GM23338 (cell line): Measurements from ENCODE around the gene FHIT. TPM values are rescaled to one million over a fixed set of nuclear protein-coding genes. Genes with fewer than 3 reads are reported as not detected.
A peak's percentile ranks its signal among the peaks of the same experiment; 100 is the strongest.

Source experiments
- ATAC-seq: fragments of 200-7000 bp; cut with Tn5 transposase; 3 replicates; pipeline ENCODE4 v1.9.1; 2020
- DNase-seq: peaks from one replicate; pipeline ENCODE4 v3.0.0-alpha.2; 2015; ENCODE audit warnings: low spot score
- H2AFZ ChIP-seq: fragments of 200-600 bp; sonication (generic); 2 replicates; pipeline ENCODE4 v1.8.0; 2016; ENCODE audit warnings: antibody characterized with exemption, mild to moderate bottlenecking, moderate library complexity
- H3F3A ChIP-seq: fragments of 200-600 bp; sonication (generic); replicated peaks from 2 replicates; pipeline ENCODE4 v1.8.0; 2017; ENCODE audit warnings: antibody characterized with exemption, mixed run types, low read depth
- H3K27ac ChIP-seq: fragments of 200-600 bp; sonication (generic); 2 replicates; pipeline ENCODE4 v1.6.1; 2016; ENCODE audit warnings: low read depth
- H3K27me3 ChIP-seq: fragments of 200-600 bp; sonication (generic); 2 replicates; pipeline ENCODE4 v1.8.0; 2016; ENCODE audit warnings: mild to moderate bottlenecking, mixed run types, moderate library complexity; ENCODE audit not compliant: insufficient read depth
- H3K36me3 ChIP-seq: fragments of 200-600 bp; sonication (generic); 2 replicates; pipeline ENCODE4 v1.8.0; 2016; ENCODE audit warnings: mild to moderate bottlenecking; ENCODE audit not compliant: insufficient read depth
- H3K4me1 ChIP-seq: fragments of 200-600 bp; sonication (generic); 2 replicates; pipeline ENCODE4 v1.8.0; 2016; ENCODE audit warnings: mild to moderate bottlenecking, moderate library complexity; ENCODE audit not compliant: insufficient read depth
- H3K4me2 ChIP-seq: fragments of 200-600 bp; sonication (generic); 2 replicates; pipeline ENCODE4 v1.7.1; 2017; ENCODE audit warnings: mixed run types
- H3K4me3 ChIP-seq: fragments of 200-600 bp; sonication (generic); 2 replicates; pipeline ENCODE4 v1.6.1; 2016; ENCODE audit warnings: mixed run types
- H3K79me2 ChIP-seq: fragments of 200-600 bp; sonication (generic); replicated peaks from 2 replicates; pipeline ENCODE4 v1.8.0; 2017; ENCODE audit warnings: mild to moderate bottlenecking; ENCODE audit not compliant: insufficient read depth
- H3K9me2 ChIP-seq: fragments of 200-600 bp; sonication (generic); 2 replicates; pipeline ENCODE4 v1.8.0; 2017; ENCODE audit not compliant: insufficient read depth
- H4K20me1 ChIP-seq: fragments of 200-600 bp; sonication (generic); replicated peaks from 2 replicates; pipeline ENCODE4 v1.8.0; 2017; ENCODE audit warnings: mild to moderate bottlenecking; ENCODE audit not compliant: insufficient read depth
- H3K27ac Mint-ChIP-seq: 2 replicates; pipeline ENCODE4 v1.8.0; 2020; ENCODE audit warnings: inconsistent platforms, mild to moderate bottlenecking, moderate library complexity, mixed read lengths
- H3K27me3 Mint-ChIP-seq: 3 replicates; pipeline ENCODE4 v1.8.0; 2022; ENCODE audit warnings: low read depth, mild to moderate bottlenecking, moderate library complexity, mixed read lengths, inconsistent platforms; ENCODE audit not compliant: insufficient read depth, poor library complexity
- H3K36me3 Mint-ChIP-seq: 3 replicates; pipeline ENCODE4 v1.8.0; 2021; ENCODE audit warnings: low read depth, mild to moderate bottlenecking, inconsistent platforms, moderate library complexity, mixed read lengths
- H3K4me1 Mint-ChIP-seq: 3 replicates; pipeline ENCODE4 v1.8.0; 2020; ENCODE audit warnings: mild to moderate bottlenecking, inconsistent platforms, mixed read lengths
- H3K4me3 Mint-ChIP-seq: 3 replicates; pipeline ENCODE4 v1.8.0; 2021; ENCODE audit warnings: moderate library complexity, mild to moderate bottlenecking, inconsistent platforms, mixed read lengths
- H3K9me3 Mint-ChIP-seq: 3 replicates; pipeline ENCODE4 v1.8.0; 2020; ENCODE audit warnings: moderate library complexity, mild to moderate bottlenecking, inconsistent platforms, mixed read lengths
- CREB1 ChIP-seq: fragments of 250-450 bp; sonication (Bioruptor Pico); IDR thresholded peaks from 2 replicates; pipeline ENCODE4 v1.5.0; 2020; ENCODE audit warnings: low read depth, mild to moderate bottlenecking, moderate library complexity
- CTCF ChIP-seq, 2 experiments: fragments of 200-600 bp in 1 of 2; sonication (generic) in 1 of 2; conservative IDR thresholded peaks; 2 replicates each; pipeline versions ENCODE4 v1.5.1 to v1.6.1; 2016 to 2017; ENCODE audit warnings: antibody characterized with exemption in 2 of 2, low read depth in 2 of 2, mild to moderate bottlenecking in 2 of 2, moderate library complexity in 1 of 2
- ETS1 ChIP-seq: IDR thresholded peaks from 2 replicates; pipeline ENCODE4 v1.6.1; 2016; ENCODE audit warnings: antibody characterized with exemption
- EZH2 ChIP-seq: fragments of 200-600 bp; sonication (generic); IDR thresholded peaks from one replicate; pipeline ENCODE4 v1.8.0; 2017; ENCODE audit warnings: antibody characterized with exemption, mild to moderate bottlenecking, low read depth; ENCODE audit not compliant: unreplicated experiment
- EZH2phosphoT487 ChIP-seq: fragments of 200-600 bp; sonication (generic); IDR thresholded peaks from one replicate; pipeline ENCODE4 v1.8.1; 2018; ENCODE audit warnings: antibody characterized with exemption; ENCODE audit not compliant: unreplicated experiment
- JUNB ChIP-seq: IDR thresholded peaks from one replicate; pipeline ENCODE4 v1.6.1; 2016; ENCODE audit warnings: antibody characterized with exemption; ENCODE audit not compliant: unreplicated experiment
- NANOG ChIP-seq: IDR thresholded peaks from 2 replicates; pipeline ENCODE4 v1.6.1; 2016; ENCODE audit warnings: antibody characterized with exemption, borderline replicate concordance
- POLR2AphosphoS5 ChIP-seq: IDR thresholded peaks from 2 replicates; pipeline ENCODE4 v1.6.1; 2016; ENCODE audit warnings: antibody characterized with exemption, low read depth
- STAT1 ChIP-seq: IDR thresholded peaks from one replicate; pipeline ENCODE4 v1.6.1; 2016; ENCODE audit warnings: antibody characterized with exemption; ENCODE audit not compliant: unreplicated experiment
- ZNF114 ChIP-seq: fragments of 250-450 bp; sonication (Bioruptor Pico); IDR thresholded peaks from 2 replicates; pipeline ENCODE4 v1.5.0; 2020; ENCODE audit warnings: mild to moderate bottlenecking, moderate library complexity
- ZNF331 ChIP-seq: fragments of 250-450 bp; sonication (Bioruptor Pico); IDR thresholded peaks from 2 replicates; pipeline ENCODE4 v1.5.0; 2020; ENCODE audit warnings: low read depth, mild to moderate bottlenecking, moderate library complexity
- polyA plus RNA-seq: library from polyadenylated mRNA; unstranded; fragments of >200 nt; fragmentation: Nextera tagmentation; extraction: Ambion mirVana; gene quantifications from 2 replicates; pipeline ENCODE4 v1.2.1, GENCODE V29; 2016
- total RNA-seq: library from RNA; depleted of rRNA; stranded (reverse); fragments of >200 nt; shearing (Covaris generic); gene quantifications from 2 replicates; pipeline ENCODE4 v1.2.3, GENCODE V29; 2014
- TF ChIP-seq, protein P1 (sequence below): IDR thresholded peaks from one replicate; pipeline ENCODE4 v1.6.1; 2018; ENCODE audit warnings: antibody characterized with exemption; ENCODE audit not compliant: unreplicated experiment
- TF ChIP-seq, protein P2 (sequence below): fragments of 250-450 bp; sonication (Bioruptor Pico); IDR thresholded peaks from 2 replicates; pipeline ENCODE4 v1.5.0; 2020; ENCODE audit warnings: mild to moderate bottlenecking, moderate library complexity

Gene FHIT
- total and polyA plus RNA-seq, 2 experiments from 2014 or later = 3.0 to 8.3 TPM

DNA sequence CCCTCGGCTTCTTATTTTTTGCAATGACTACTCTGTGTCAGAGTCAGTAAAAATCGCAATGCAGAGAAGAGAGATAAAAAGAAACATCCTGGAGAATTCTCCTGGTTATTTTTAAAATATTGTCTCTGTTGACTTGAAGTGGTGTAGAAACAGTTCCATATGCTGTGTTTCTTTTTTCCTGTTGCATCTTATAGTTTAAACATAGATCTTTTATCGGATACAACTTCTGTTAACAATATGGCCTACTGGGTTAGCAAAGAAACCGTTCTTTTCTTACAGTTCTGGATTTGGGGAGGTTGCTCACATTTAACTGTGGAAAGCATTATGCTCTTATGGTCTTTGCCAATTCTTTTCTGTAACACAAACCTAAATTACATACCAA, 1432.3 kb downstream of the FHIT start:
- Histone ChIP-seq H3K4me1 (peaks cover 17% of the 10 kb centered on the region), H3F3A (no peaks in the 10 kb centered on the region), H3K27me3 (no peaks in the 10 kb centered on the region), H3K79me2 (no peaks in the 10 kb centered on the region), H3K27ac (no peak overlapping the region), H3K36me3 (no peaks in the 10 kb centered on the region), H4K20me1 (no peaks in the 10 kb centered on the region), H3K4me2 (no peak overlapping the region), H3K9me2 (no peaks in the 10 kb centered on the region), H2AFZ (peak overlapping the region; percentile 84; the same call in 1 of the 2 replicates), H3K4me3 (no peak overlapping the region)
- Mint-ChIP-seq H3K9me3 (peaks cover 2% of the 10 kb centered on the region; the same call in 1 of the 3 replicates), H3K27me3 (no peaks in the 10 kb centered on the region), H3K36me3 (peaks cover 4% of the 10 kb centered on the region; the same call in 1 of the 3 replicates), H3K4me3 (no peak overlapping the region), H3K4me1 (peaks cover 16% of the 10 kb centered on the region), H3K27ac (no peak overlapping the region)
- no peak for DNase-seq
- ATAC-seq = no peak
- TF ChIP-seq ETS1 (no peak), CREB1 (CRISPR knock-in tag) (no peak), ZNF114 (CRISPR knock-in tag) (no peak), NANOG (no peak), POLR2AphosphoS5 (no peak), CTCF (conservative IDR thresholded peaks at IDR 0.05; ENCODE audit: low read depth in 2 of 2) (no peak), ZNF331 (CRISPR knock-in tag) (no peak), EZH2phosphoT487 (no peak), STAT1 (no peak), EZH2 (no peak), JUNB (no peak)
- TF ChIP-seq, protein P1, sequence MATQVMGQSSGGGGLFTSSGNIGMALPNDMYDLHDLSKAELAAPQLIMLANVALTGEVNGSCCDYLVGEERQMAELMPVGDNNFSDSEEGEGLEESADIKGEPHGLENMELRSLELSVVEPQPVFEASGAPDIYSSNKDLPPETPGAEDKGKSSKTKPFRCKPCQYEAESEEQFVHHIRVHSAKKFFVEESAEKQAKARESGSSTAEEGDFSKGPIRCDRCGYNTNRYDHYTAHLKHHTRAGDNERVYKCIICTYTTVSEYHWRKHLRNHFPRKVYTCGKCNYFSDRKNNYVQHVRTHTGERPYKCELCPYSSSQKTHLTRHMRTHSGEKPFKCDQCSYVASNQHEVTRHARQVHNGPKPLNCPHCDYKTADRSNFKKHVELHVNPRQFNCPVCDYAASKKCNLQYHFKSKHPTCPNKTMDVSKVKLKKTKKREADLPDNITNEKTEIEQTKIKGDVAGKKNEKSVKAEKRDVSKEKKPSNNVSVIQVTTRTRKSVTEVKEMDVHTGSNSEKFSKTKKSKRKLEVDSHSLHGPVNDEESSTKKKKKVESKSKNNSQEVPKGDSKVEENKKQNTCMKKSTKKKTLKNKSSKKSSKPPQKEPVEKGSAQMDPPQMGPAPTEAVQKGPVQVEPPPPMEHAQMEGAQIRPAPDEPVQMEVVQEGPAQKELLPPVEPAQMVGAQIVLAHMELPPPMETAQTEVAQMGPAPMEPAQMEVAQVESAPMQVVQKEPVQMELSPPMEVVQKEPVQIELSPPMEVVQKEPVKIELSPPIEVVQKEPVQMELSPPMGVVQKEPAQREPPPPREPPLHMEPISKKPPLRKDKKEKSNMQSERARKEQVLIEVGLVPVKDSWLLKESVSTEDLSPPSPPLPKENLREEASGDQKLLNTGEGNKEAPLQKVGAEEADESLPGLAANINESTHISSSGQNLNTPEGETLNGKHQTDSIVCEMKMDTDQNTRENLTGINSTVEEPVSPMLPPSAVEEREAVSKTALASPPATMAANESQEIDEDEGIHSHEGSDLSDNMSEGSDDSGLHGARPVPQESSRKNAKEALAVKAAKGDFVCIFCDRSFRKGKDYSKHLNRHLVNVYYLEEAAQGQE = no peak
- TF ChIP-seq, protein P2, sequence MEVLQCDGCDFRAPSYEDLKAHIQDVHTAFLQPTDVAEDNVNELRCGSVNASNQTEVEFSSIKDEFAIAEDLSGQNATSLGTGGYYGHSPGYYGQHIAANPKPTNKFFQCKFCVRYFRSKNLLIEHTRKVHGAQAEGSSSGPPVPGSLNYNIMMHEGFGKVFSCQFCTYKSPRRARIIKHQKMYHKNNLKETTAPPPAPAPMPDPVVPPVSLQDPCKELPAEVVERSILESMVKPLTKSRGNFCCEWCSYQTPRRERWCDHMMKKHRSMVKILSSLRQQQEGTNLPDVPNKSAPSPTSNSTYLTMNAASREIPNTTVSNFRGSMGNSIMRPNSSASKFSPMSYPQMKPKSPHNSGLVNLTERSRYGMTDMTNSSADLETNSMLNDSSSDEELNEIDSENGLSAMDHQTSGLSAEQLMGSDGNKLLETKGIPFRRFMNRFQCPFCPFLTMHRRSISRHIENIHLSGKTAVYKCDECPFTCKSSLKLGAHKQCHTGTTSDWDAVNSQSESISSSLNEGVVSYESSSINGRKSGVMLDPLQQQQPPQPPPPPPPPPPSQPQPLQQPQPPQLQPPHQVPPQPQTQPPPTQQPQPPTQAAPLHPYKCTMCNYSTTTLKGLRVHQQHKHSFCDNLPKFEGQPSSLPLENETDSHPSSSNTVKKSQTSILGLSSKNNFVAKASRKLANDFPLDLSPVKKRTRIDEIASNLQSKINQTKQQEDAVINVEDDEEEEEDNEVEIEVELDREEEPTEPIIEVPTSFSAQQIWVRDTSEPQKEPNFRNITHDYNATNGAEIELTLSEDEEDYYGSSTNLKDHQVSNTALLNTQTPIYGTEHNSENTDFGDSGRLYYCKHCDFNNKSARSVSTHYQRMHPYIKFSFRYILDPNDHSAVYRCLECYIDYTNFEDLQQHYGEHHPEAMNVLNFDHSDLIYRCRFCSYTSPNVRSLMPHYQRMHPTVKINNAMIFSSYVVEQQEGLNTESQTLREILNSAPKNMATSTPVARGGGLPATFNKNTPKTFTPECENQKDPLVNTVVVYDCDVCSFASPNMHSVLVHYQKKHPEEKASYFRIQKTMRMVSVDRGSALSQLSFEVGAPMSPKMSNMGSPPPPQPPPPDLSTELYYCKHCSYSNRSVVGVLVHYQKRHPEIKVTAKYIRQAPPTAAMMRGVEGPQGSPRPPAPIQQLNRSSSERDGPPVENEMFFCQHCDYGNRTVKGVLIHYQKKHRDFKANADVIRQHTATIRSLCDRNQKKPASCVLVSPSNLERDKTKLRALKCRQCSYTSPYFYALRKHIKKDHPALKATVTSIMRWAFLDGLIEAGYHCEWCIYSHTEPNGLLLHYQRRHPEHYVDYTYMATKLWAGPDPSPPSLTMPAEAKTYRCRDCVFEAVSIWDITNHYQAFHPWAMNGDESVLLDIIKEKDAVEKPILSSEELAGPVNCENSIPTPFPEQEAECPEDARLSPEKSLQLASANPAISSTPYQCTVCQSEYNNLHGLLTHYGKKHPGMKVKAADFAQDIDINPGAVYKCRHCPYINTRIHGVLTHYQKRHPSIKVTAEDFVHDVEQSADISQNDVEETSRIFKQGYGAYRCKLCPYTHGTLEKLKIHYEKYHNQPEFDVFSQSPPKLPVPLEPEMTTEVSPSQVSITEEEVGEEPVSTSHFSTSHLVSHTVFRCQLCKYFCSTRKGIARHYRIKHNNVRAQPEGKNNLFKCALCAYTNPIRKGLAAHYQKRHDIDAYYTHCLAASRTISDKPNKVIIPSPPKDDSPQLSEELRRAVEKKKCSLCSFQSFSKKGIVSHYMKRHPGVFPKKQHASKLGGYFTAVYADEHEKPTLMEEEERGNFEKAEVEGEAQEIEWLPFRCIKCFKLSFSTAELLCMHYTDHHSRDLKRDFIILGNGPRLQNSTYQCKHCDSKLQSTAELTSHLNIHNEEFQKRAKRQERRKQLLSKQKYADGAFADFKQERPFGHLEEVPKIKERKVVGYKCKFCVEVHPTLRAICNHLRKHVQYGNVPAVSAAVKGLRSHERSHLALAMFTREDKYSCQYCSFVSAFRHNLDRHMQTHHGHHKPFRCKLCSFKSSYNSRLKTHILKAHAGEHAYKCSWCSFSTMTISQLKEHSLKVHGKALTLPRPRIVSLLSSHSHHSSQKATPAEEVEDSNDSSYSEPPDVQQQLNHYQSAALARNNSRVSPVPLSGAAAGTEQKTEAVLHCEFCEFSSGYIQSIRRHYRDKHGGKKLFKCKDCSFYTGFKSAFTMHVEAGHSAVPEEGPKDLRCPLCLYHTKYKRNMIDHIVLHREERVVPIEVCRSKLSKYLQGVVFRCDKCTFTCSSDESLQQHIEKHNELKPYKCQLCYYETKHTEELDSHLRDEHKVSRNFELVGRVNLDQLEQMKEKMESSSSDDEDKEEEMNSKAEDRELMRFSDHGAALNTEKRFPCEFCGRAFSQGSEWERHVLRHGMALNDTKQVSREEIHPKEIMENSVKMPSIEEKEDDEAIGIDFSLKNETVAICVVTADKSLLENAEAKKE (CRISPR knock-in tag) = no peak
